Measurements from ENCODE around the gene RAB15. TPM values are rescaled to one million over a fixed set of nuclear protein-coding genes. Genes with fewer than 3 reads are reported as not detected.
A peak's percentile ranks its signal among the peaks of the same experiment; 100 is the strongest.

The RAB15 gene
- total and polyA plus RNA-seq, 2 of the 8 experiments (the other 6 are each of a cell fraction or from before 2014, with no cell fraction given), result 38.8 to 58.1 TPM

- Histone ChIP-seq H3K79me2 (ENCODE audit: control insufficient read depth in 1 of 2, insufficient read depth in 2 of 2, low read length in 2 of 2) (no peaks in the 10 kb centered on the region), H3K4me2 (ENCODE audit: insufficient read depth in 1 of 2, low read depth in 2 of 2, low read length in 2 of 2) (no peak overlapping the region), H3K23me2 (ENCODE audit: low read depth, low read length) (no peaks in the 10 kb centered on the region), H3K36me3 (ENCODE audit: control insufficient read depth in 2 of 4, insufficient read depth in 4 of 4, low read length in 3 of 4) (peaks cover 4 to 21% (median 9%) of the 10 kb centered on the region in 4 experiments; a peak in 4 of 8 replicates), H3K4ac (replicated peaks; ENCODE audit: insufficient read length, low read depth, low read length) (no peak overlapping the region), H3K79me1 (ENCODE audit: low read depth, low read length) (no peaks in the 10 kb centered on the region; the same call in 1 of the 2 replicates), H3K9ac (replicated peaks in 1 of 4; ENCODE audit: extremely low read depth in 1 of 4, low read depth in 3 of 4, low read length in 3 of 4) (no peak overlapping the region), H3K56ac (replicated peaks; ENCODE audit: insufficient read length, low read depth, low read length) (no peak overlapping the region), H2AFZ (ENCODE audit: low read length) (no peak overlapping the region), H4K5ac (ENCODE audit: insufficient read length, low read depth, low read length) (no peak overlapping the region), H2BK5ac (ENCODE audit: low read depth, low read length) (no peak overlapping the region), H3K14ac (ENCODE audit: insufficient read length) (no peak overlapping the region), H3K27ac (ENCODE audit: low read depth, low read length) (no peak overlapping the region), H4K91ac (replicated peaks; ENCODE audit: insufficient read length, low read length) (peak overlapping the region; percentile 23), H3K18ac (ENCODE audit: extremely low read depth, low read length) (no peak overlapping the region), H4K20me1 (replicated peaks in 1 of 2; ENCODE audit: control insufficient read depth in 1 of 2, insufficient read depth in 2 of 2, low read length in 2 of 2) (peaks cover 0 to 2% of the 10 kb centered on the region in 2 experiments), H3K9me3 (ENCODE audit: insufficient read depth in 2 of 2, low read depth in 1 of 2, low read length in 1 of 2) (no peaks in the 10 kb centered on the region), H2BK20ac (ENCODE audit: low read length) (no peak overlapping the region), H2BK15ac (ENCODE audit: low read length) (no peak overlapping the region), H3K4me3 (ENCODE audit: extremely low read depth in 1 of 4, insufficient read depth in 2 of 4, low read depth in 3 of 4, low read length in 4 of 4) (no peak overlapping the region), H3K27me3 (replicated peaks in 1 of 4; ENCODE audit: control insufficient read depth in 3 of 4, extremely low read depth in 1 of 4, insufficient read depth in 3 of 4, low read length in 3 of 4) (no peaks in the 10 kb centered on the region), H2BK120ac (replicated peaks; ENCODE audit: low read depth, low read length) (no peak overlapping the region), H3K23ac (ENCODE audit: insufficient read length) (no peak overlapping the region), H3K4me1 (replicated peaks in 1 of 4; ENCODE audit: control insufficient read depth in 3 of 4, insufficient read depth in 4 of 4, low read length in 3 of 4) (peaks cover 5 to 16% (median 15%) of the 10 kb centered on the region in 4 experiments; a peak in 6 of 7 replicates), H4K8ac (ENCODE audit: extremely low read depth, insufficient read depth, low read length) (0 out of 2 replicates have a peak overlapping the region, but pooled peaks have one; percentile 1), H2BK12ac (ENCODE audit: low read depth, low read length) (no peak overlapping the region), H2AK5ac (ENCODE audit: low read depth, low read length) (no peak overlapping the region)
- POLR2A ChIA-PET (ENCODE audit: partially characterized antibody), result interaction anchor here (0.8 to 2.2 kb wide), 5 partner anchors 9 to 39 kb away, joined by 3 to 9 read pairs (median 3); partner anchors contain the start of gene CHURC1
- WGBS, 2 experiments (ENCODE audit: extremely low coverage in 1 of 2, insufficient coverage in 1 of 2, insufficient read length in 1 of 2, insufficient replicate concordance in 2 of 2, low coverage in 1 of 2, low lambda C conversion rate in 2 of 2, missing lambda C conversion rate in 1 of 2), result 93% methylated on average over 6 of the region's 6 CpGs; no CpG with 5 or more reads in 1 of the 2 experiments
- no peak for DNase-seq (ENCODE audit: low read depth in 1 of 2, low spot score in 2 of 2)
- TF ChIP-seq POU5F1 (IDR thresholded peaks at IDR 0.05; ENCODE audit: low read depth, low read length) (no peak), KDM4A (IDR thresholded peaks at IDR 0.05; ENCODE audit: low read depth, low read length, severe bottlenecking) (no peak), NRF1 (IDR thresholded peaks at IDR 0.05; ENCODE audit: low read depth, low read length) (no peak), CTBP2 (IDR thresholded peaks at IDR 0.05; ENCODE audit: borderline replicate concordance, insufficient read depth, insufficient read length, low read length) (no peak), CHD1 (IDR thresholded peaks at IDR 0.05; ENCODE audit: low read depth, low read length) (no peak), CHD2 (IDR thresholded peaks at IDR 0.05; ENCODE audit: low read length) (no peak), BACH1 (IDR thresholded peaks at IDR 0.05; ENCODE audit: low read length) (no peak), ASH2L (IDR thresholded peaks at IDR 0.05; ENCODE audit: low read length) (no peak), RBBP5 (IDR thresholded peaks at IDR 0.05; ENCODE audit: borderline replicate concordance, low read depth, low read length) (no peak), NANOG (IDR thresholded peaks at IDR 0.05; ENCODE audit: insufficient read depth, low read depth, low read length, poor library complexity, severe bottlenecking) (no peak)
- CTCF ChIA-PET (ENCODE audit: partially characterized antibody), result interaction anchor here (0.7 to 3.8 kb wide), 26 partner anchors 7 to 151 kb away, joined by 3 to 25 read pairs (median 6); partner anchors contain the start of gene GPX2
- FAIRE-seq, result no peak
These were observed 18.5 kb downstream of the RAB15 start for GRCh38 chr14:64953661-64954060.

Data from H1 (cell line).